BLaER1 treated with 17β-estradiol and CSF1 and Interleukin-3, amounts not matched to agents 10 nM and 100 nM (cell line): Measurements from ENCODE around the gene ZNF611.

Experiments used
- H3K27ac ChIP-seq, 11 experiments: shearing (Covaris generic); formaldehyde crosslinking; 2 replicates each; pipeline ENCODE4 v1.8.1; 2022
- H3K27me3 ChIP-seq, 11 experiments: shearing (Covaris generic); formaldehyde crosslinking; 2 replicates each; pipeline ENCODE4 v1.8.1; 2022
- H3K36me3 ChIP-seq, 11 experiments: shearing (Covaris generic); formaldehyde crosslinking; 2 replicates each; pipeline ENCODE4 v1.8.1; 2022
- H3K4me1 ChIP-seq, 10 experiments: shearing (Covaris generic); formaldehyde crosslinking; 2 replicates each; pipeline ENCODE4 v1.8.1; 2022
- H3K4me2 ChIP-seq, 11 experiments: shearing (Covaris generic); formaldehyde crosslinking; 2 replicates each; pipeline ENCODE4 v1.8.1; 2022
- H3K4me3 ChIP-seq, 10 experiments: shearing (Covaris generic); formaldehyde crosslinking; 2 replicates each; pipeline ENCODE4 v1.8.1; 2022
- H3K9ac ChIP-seq, 11 experiments: shearing (Covaris generic); formaldehyde crosslinking; 2 replicates each; pipeline ENCODE4 v1.8.1; 2022
- H3K9me3 ChIP-seq, 11 experiments: shearing (Covaris generic); formaldehyde crosslinking; replicated peaks in 1 of 11; 2 replicates each; pipeline ENCODE4 v1.8.1; 2022
- H4K20me1 ChIP-seq, 11 experiments: shearing (Covaris generic); formaldehyde crosslinking; 2 replicates each; pipeline ENCODE4 v1.8.1; 2022
- Cebpa-rat ChIP-seq, 11 experiments: shearing (Covaris generic); IDR thresholded peaks; 2 replicates each; pipeline ENCODE4 v1.8.1; 2022

The ZNF611 gene

DNA sequence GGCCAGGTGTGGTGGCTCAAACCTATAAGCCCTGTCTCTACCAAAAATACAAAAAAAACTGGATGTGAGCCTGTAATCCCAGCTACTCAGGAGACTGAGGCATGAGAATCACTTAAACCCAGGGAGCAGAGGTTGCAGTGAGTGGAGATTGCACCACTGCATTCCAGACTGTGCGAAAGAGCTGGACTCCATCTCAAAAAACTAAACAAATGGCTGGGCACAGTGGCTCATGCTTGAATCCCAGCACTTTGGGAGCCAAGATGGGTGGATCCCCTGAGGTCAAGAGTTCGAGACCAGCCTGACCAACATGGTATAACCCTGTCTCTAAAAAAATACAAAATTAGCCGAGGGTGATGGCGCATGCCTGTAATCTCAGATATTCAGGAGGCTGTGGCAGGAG, 61.8 kb downstream of the ZNF611 start:
- Histone ChIP-seq H4K20me1 (peaks cover 0 to 6% (median 0%) of the 10 kb centered on the region in 11 experiments; a peak in 2 of 22 replicates), H3K27ac (no peak overlapping the region), H3K36me3 (peaks cover 82 to 94% (median 89%) of the 10 kb centered on the region in 11 experiments), H3K4me2 (no peak overlapping the region), H3K4me3 (no peak overlapping the region), H3K4me1 (no peaks in the 10 kb centered on the region), H3K9me3 (peaks cover 60 to 78% (median 67%) of the 10 kb centered on the region in 11 experiments), H3K27me3 (no peaks in the 10 kb centered on the region), H3K9ac (no peak overlapping the region)
- no peak for TF ChIP-seq Cebpa-rat (IDR thresholded peaks at IDR 0.05)

DNA sequence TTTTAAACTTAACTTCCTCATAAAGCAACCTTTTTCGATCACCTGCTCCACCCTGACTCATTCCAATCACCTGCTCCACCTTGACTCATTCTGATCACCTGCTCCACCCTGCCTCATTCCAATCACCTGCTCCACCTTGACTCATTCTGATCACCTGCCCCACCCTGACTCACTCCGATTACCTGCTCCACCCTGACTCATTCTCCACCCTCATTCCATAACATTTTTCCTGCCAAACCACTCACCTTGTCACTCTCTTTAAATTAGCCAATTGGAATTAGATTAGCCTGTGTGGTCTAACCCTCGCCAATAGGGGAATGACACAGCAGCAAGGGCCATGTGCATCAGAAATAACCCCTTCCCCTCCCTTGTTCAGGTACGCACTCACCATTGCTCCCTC, 64.8 kb downstream of the ZNF611 start:
- Histone ChIP-seq H3K4me2 (no peak overlapping the region), H3K36me3 (peaks cover 65 to 96% (median 85%) of the 10 kb centered on the region in 11 experiments), H3K27me3 (no peaks in the 10 kb centered on the region), H3K9me3 (peaks cover 35 to 54% (median 45%) of the 10 kb centered on the region in 11 experiments), H3K27ac (no peak overlapping the region), H3K9ac (no peak overlapping the region), H4K20me1 (peaks cover 0 to 6% (median 0%) of the 10 kb centered on the region in 11 experiments; a peak in 1 of 22 replicates), H3K4me1 (peaks cover 0 to 11% (median 0%) of the 10 kb centered on the region in 10 experiments; a peak in 2 of 20 replicates), H3K4me3 (no peak overlapping the region)
- TF ChIP-seq Cebpa-rat (IDR thresholded peaks at IDR 0.05), result no peak

DNA sequence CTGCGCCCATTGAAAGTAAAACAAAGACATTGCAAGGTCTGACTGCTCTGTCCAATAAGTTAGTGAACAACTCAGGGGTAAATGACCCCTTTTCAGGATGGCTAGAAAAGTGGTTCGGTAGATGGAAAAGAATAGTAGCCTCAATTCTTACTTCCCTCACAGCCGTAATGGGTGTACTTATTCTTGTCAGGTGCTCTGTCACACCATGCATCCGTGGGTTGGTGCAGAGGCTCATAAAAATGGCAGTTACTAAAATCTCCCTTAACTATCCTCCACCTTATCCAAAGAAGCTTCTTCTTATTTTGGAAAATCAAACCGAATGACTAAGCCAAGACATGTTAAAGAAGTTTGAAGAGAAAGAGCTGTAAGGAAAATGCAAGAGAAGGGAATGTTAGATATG, 65.3 kb downstream of the ZNF611 start:
- peaks cover 0 to 6% (median 0%) of the 10 kb centered on the region in 11 experiments; a peak in 1 of 22 replicates for H4K20me1 ChIP-seq
- H3K27me3 ChIP-seq, result no peaks in the 10 kb centered on the region
- H3K27ac ChIP-seq, result no peak overlapping the region
- no peak overlapping the region for H3K4me3 ChIP-seq
- peaks cover 31 to 49% (median 40%) of the 10 kb centered on the region in 11 experiments for H3K9me3 ChIP-seq
- H3K4me1 ChIP-seq, result peaks cover 0 to 11% (median 0%) of the 10 kb centered on the region in 10 experiments; a peak in 2 of 20 replicates
- no peak overlapping the region for H3K9ac ChIP-seq
- no peak for TF ChIP-seq Cebpa-rat (IDR thresholded peaks at IDR 0.05)
- H3K36me3 ChIP-seq, result peaks cover 65 to 95% (median 84%) of the 10 kb centered on the region in 11 experiments
- H3K4me2 ChIP-seq, result no peak overlapping the region

DNA sequence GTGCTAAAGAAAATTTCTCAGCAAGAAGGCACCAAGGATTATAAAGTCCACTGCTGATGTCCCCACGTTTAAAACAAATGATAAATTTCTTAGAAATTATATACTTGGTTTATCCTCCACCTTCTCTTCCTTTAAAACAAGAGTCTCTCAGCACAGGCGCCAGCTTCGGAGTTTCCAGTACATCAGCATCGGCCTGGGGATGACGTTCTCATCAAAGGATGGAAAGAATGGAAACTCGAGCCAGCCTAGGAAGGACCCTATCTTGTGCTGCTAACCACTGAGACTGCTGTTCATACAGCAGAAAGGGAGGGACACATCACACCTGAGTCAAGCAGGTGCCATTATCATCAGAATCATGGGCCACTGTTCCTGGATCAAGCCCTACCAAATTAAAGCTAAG, 66.9 kb downstream of the ZNF611 start:
- TF ChIP-seq Cebpa-rat (IDR thresholded peaks at IDR 0.05), result no peak
- Histone ChIP-seq H3K4me2 (no peak overlapping the region), H3K36me3 (peaks cover 60 to 92% (median 76%) of the 10 kb centered on the region in 11 experiments), H3K4me1 (peaks cover 0 to 11% (median 0%) of the 10 kb centered on the region in 10 experiments; a peak in 2 of 20 replicates), H4K20me1 (peaks cover 0 to 6% (median 0%) of the 10 kb centered on the region in 11 experiments; a peak in 1 of 22 replicates), H3K27ac (no peak overlapping the region), H3K4me3 (no peak overlapping the region), H3K27me3 (no peaks in the 10 kb centered on the region), H3K9ac (no peak overlapping the region), H3K9me3 (peaks cover 17 to 34% (median 24%) of the 10 kb centered on the region in 11 experiments)

DNA sequence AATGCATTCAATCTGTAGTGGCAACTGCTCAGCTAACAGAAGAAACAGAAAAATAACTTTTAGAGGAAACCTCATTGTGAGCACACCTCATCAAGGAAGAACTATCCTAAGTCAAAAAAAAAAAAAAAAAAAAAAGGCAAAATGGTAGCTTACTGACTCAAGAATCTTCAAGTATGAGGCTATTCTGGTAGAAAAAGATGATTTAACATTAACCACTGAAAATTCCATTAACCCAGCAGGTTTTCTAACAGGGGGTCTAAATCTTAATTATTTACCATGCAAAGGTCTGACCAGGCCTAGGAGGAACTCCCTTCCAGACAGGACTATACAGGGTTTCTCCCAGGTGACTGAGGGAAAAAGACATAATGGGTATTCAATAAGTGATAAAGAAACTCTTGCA, 68.3 kb downstream of the ZNF611 start:
- no peak for TF ChIP-seq Cebpa-rat (IDR thresholded peaks at IDR 0.05)
- Histone ChIP-seq H3K4me3 (no peak overlapping the region), H3K27me3 (no peaks in the 10 kb centered on the region), H3K4me2 (no peak overlapping the region), H3K9me3 (peaks cover 2 to 19% (median 9%) of the 10 kb centered on the region in 11 experiments; a peak in 19 of 22 replicates), H3K36me3 (peaks cover 57 to 92% (median 75%) of the 10 kb centered on the region in 11 experiments), H3K4me1 (peaks cover 0 to 11% (median 0%) of the 10 kb centered on the region in 10 experiments; a peak in 2 of 20 replicates), H3K27ac (no peak overlapping the region), H4K20me1 (peaks cover 0 to 6% (median 0%) of the 10 kb centered on the region in 11 experiments; a peak in 1 of 22 replicates), H3K9ac (0 out of 22 replicates have a peak overlapping the region, but pooled peaks of 1 of the 11 experiments have one; percentile 19)

DNA sequence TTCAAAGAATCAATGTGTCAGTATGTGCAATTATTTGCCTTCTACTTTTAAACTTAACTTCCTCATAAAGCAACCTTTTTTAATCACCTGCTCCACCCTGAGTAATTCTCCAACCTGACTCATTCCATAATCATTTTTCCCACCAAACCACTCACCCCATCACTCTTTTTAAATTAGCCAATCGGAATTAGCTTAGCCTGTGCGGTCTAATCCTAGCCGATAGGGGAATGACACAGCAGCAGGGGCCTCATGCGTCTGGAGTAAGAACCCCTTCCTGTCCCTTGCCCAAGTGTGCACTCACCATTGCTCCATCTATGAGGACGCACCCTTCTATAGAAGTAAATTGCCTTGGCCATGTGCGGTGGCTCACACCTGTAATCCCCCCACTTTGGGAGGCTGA, 69.3 kb downstream of the ZNF611 start:
- no peak overlapping the region for H3K4me2 ChIP-seq
- H4K20me1 ChIP-seq, result peaks cover 0 to 6% (median 0%) of the 10 kb centered on the region in 11 experiments; a peak in 1 of 22 replicates
- no peak for TF ChIP-seq Cebpa-rat (IDR thresholded peaks at IDR 0.05)
- no peaks in the 10 kb centered on the region for H3K27me3 ChIP-seq
- peaks cover 0 to 12% (median 0%) of the 10 kb centered on the region in 10 experiments; a peak in 3 of 20 replicates for H3K4me1 ChIP-seq
- peaks cover 0 to 19% (median 6%) of the 10 kb centered on the region in 11 experiments; a peak in 10 of 22 replicates for H3K9me3 ChIP-seq
- no peak overlapping the region for H3K9ac ChIP-seq
- peaks cover 57 to 92% (median 75%) of the 10 kb centered on the region in 11 experiments for H3K36me3 ChIP-seq
- no peak overlapping the region for H3K4me3 ChIP-seq
- H3K27ac ChIP-seq, result no peak overlapping the region

DNA sequence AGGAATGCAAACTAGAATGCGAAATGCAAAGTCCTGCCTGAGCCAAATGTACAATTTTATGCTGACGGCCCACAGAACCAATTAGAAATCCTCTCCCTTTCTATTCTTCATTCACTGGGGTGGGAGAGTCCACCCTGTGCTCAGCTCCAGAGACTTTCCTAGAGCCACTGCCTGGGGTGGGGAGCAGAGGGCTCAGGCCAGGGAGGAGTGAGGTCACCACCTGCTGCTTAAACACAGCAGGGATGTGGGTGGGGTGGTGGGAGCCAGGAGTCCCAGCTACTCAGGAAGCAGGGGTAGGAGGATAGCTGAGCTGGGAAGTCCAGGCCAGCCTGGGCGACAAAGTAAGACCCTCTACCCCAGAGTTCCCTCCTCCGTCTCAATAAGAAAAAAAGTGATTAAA, 69.8 kb downstream of the ZNF611 start:
- Histone ChIP-seq H3K4me2 (no peak overlapping the region), H4K20me1 (peaks cover 0 to 6% (median 0%) of the 10 kb centered on the region in 11 experiments; a peak in 1 of 22 replicates), H3K36me3 (peaks cover 57 to 92% (median 75%) of the 10 kb centered on the region in 11 experiments), H3K4me3 (no peak overlapping the region), H3K4me1 (peaks cover 0 to 17% (median 0%) of the 10 kb centered on the region in 10 experiments; a peak in 5 of 20 replicates), H3K9me3 (peaks cover 0 to 18% (median 3%) of the 10 kb centered on the region in 11 experiments; a peak in 10 of 22 replicates), H3K9ac (no peak overlapping the region), H3K27me3 (no peaks in the 10 kb centered on the region), H3K27ac (no peak overlapping the region)
- no peak for TF ChIP-seq Cebpa-rat (IDR thresholded peaks at IDR 0.05)

DNA sequence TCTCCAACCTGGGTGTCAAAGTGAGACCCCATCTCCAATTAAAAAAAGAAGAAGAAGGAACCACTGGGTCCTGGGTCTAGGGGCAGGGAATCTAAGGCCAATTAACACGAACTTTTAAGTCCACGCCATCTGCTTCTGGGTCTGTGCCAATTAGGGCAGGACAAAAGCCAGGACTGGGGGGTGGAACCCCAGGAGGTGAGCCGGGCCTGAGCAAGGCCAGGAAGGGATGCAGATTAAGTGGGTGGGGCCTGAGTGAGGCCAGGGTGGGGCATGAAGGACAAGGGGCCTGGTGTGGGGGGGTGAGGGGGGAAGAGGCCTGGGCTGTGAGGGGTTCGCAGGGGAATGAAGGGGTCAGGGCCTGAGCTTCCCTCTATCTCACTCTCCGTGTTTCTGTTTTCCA, 70.4 kb downstream of the ZNF611 start:
- Histone ChIP-seq H3K4me1 (peaks cover 0 to 21% (median 0%) of the 10 kb centered on the region in 10 experiments; a peak in 5 of 20 replicates), H3K27ac (no peak overlapping the region), H4K20me1 (peaks cover 0 to 6% (median 0%) of the 10 kb centered on the region in 11 experiments; a peak in 1 of 22 replicates), H3K9ac (no peak overlapping the region), H3K4me3 (no peak overlapping the region), H3K4me2 (no peak overlapping the region), H3K36me3 (peaks cover 57 to 92% (median 75%) of the 10 kb centered on the region in 11 experiments), H3K27me3 (no peaks in the 10 kb centered on the region), H3K9me3 (peaks cover 0 to 14% (median 4%) of the 10 kb centered on the region in 11 experiments; a peak in 8 of 22 replicates)
- no peak for TF ChIP-seq Cebpa-rat (IDR thresholded peaks at IDR 0.05)

DNA sequence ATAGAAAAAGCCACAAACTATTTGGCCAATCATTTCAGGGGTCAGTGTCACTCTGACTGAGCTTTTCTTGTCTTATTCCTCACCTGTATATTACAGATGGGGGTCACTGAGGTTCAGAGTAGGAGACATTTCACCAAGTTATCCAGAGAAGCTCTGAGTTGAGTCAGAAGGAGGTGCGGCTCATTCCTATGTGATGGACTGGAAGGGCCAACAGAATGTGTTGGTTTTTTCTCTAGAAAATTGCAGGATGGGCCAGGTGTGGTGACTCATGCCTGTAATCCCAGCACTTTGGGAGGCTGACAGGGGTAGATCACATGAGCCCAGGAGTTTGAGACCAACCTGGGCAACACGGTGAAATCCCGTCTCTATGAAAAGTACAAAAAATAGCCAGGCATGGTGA, 72.2 kb downstream of the ZNF611 start:
- Histone ChIP-seq H3K4me3 (no peak overlapping the region), H3K9me3 (peaks cover 0 to 31% (median 11%) of the 10 kb centered on the region in 11 experiments; a peak in 15 of 22 replicates), H3K4me2 (no peak overlapping the region), H3K27me3 (no peaks in the 10 kb centered on the region), H3K4me1 (peaks cover 0 to 21% (median 0%) of the 10 kb centered on the region in 10 experiments; a peak in 5 of 20 replicates), H3K9ac (no peak overlapping the region), H3K36me3 (peaks cover 63 to 93% (median 82%) of the 10 kb centered on the region in 11 experiments), H3K27ac (no peak overlapping the region), H4K20me1 (no peaks in the 10 kb centered on the region)
- TF ChIP-seq Cebpa-rat (IDR thresholded peaks at IDR 0.05), result no peak
